K562 (cell line): ENCODE measurements around the gene RCC1. TPM values are rescaled to one million over a fixed set of nuclear protein-coding genes. Genes with fewer than 3 reads are reported as not detected.
A peak's percentile ranks its signal among the peaks of the same experiment; 100 is the strongest.

Source experiments
- CEBPB ChIP-seq: fragments of 450-650 bp; IDR thresholded peaks from 2 replicates; pipeline ENCODE4 v1.6.1; 2016; ENCODE audit warnings: missing genetic modification characterization, missing compliant biosample characterization
- CREBBP ChIP-seq: IDR thresholded peaks from one replicate; pipeline ENCODE4 v1.6.1; 2012; ENCODE audit warnings: low read depth, mild to moderate bottlenecking, control low read depth, inconsistent platforms, low read length
- DIDO1 ChIP-seq: fragments of 450-650 bp; IDR thresholded peaks from 2 replicates; pipeline ENCODE4 v1.6.1; 2016; ENCODE audit warnings: low read depth, missing biosample characterization, missing genetic modification characterization
- E2F8 ChIP-seq: fragments of 450-650 bp; IDR thresholded peaks from 2 replicates; pipeline ENCODE4 v1.7.1; 2018; ENCODE audit warnings: mild to moderate bottlenecking, low read depth; ENCODE audit not compliant: partially characterized antibody
- EGR1 ChIP-seq: fragments of 450-650 bp; conservative IDR thresholded peaks from 2 replicates; pipeline ENCODE4 v1.6.1; 2017; ENCODE audit warnings: mild to moderate bottlenecking
- GABPA ChIP-seq: fragments of 200-800 bp; sonication (Bioruptor generic); conservative IDR thresholded peaks from 2 replicates; pipeline ENCODE4 v1.6.1; 2016; ENCODE audit warnings: low read depth, missing genetic modification characterization, missing compliant biosample characterization
- GTF3C2 ChIP-seq: IDR thresholded peaks from 3 replicates; pipeline ENCODE4 v1.6.1; 2011; ENCODE audit warnings: borderline replicate concordance, mild to moderate bottlenecking, moderate library complexity; ENCODE audit not compliant: insufficient read length; ENCODE audit errors: extremely low read depth
- HDAC8 ChIP-seq: fragments of 450-650 bp; IDR thresholded peaks from 2 replicates; pipeline ENCODE4 v1.6.1; 2016; ENCODE audit warnings: mild to moderate bottlenecking, missing genetic modification characterization, moderate library complexity, missing compliant biosample characterization
- HES1 ChIP-seq: fragments of 450-650 bp; IDR thresholded peaks from 2 replicates; pipeline ENCODE4 v1.6.1; 2016; ENCODE audit warnings: low read depth, mild to moderate bottlenecking, moderate library complexity
- HMG20B ChIP-seq: fragments of 250-450 bp; sonication (Bioruptor Pico); IDR thresholded peaks from 2 replicates; pipeline ENCODE4 v1.5.0; 2021; ENCODE audit warnings: mild to moderate bottlenecking
- HNRNPLL ChIP-seq: fragments of 200-400 bp; formaldehyde crosslinking; IDR thresholded peaks from 2 replicates; pipeline ENCODE4 v1.6.1; 2017; ENCODE audit warnings: low read length, low read depth, mild to moderate bottlenecking; ENCODE audit not compliant: poor library complexity, severe bottlenecking
- KLF10 ChIP-seq: fragments of 250-450 bp; sonication (Bioruptor Pico); IDR thresholded peaks from 2 replicates; pipeline ENCODE4 v1.6.1; 2021; ENCODE audit warnings: matching md5 sums
- SNAPC5 ChIP-seq: fragments of 250-450 bp; sonication (Bioruptor Pico); IDR thresholded peaks from 2 replicates; pipeline ENCODE4 v1.8.0; 2021; ENCODE audit warnings: moderate library complexity, mild to moderate bottlenecking, inconsistent platforms
- SRF ChIP-seq, 2 experiments: fragments of 250-450, 450-650 bp in 1 of 2; sonication (Bioruptor Pico) in 1 of 2; sonication (generic) in 1 of 2; formaldehyde crosslinking; IDR thresholded peaks; 2 replicates each; pipeline versions ENCODE4 v1.5.0 to v1.5.1; 2020 to 2022; ENCODE audit warnings: mild to moderate bottlenecking in 1 of 2, missing genetic modification reagents in 1 of 2
- TARDBP ChIP-seq: fragments of 450-650 bp; IDR thresholded peaks from 2 replicates; pipeline ENCODE4 v1.6.1; 2016
- TEAD4 ChIP-seq, 2 experiments: sonication (generic) in 1 of 2; formaldehyde crosslinking in 1 of 2; IDR thresholded peaks; 2 replicates each; pipeline versions ENCODE4 v1.6.1 to v1.8.0; 2012 to 2022; ENCODE audit warnings: borderline replicate concordance in 1 of 2, inconsistent platforms in 1 of 2, low read length in 1 of 2, mild to moderate bottlenecking in 1 of 2, missing genetic modification reagents in 1 of 2
- YY1 ChIP-seq, 3 experiments: IDR thresholded peaks; 2 replicates each; pipeline ENCODE4 v1.6.1; 2011; ENCODE audit warnings: low read length in 2 of 3, mild to moderate bottlenecking in 2 of 3, moderate library complexity in 2 of 3, borderline replicate concordance in 1 of 3, control low read depth in 1 of 3, low read depth in 1 of 3; ENCODE audit not compliant: insufficient read depth in 3 of 3, insufficient replicate concordance in 2 of 3, control insufficient read depth in 1 of 3, insufficient read length in 1 of 3; ENCODE audit errors: extremely low read depth in 1 of 3
- ZC3H11A ChIP-seq: IDR thresholded peaks from 2 replicates; pipeline ENCODE4 v1.6.1; 2012; ENCODE audit warnings: low read depth, low read length, improper control_type of control experiment
- ZNF384 ChIP-seq: IDR thresholded peaks from 2 replicates; pipeline ENCODE4 v1.6.1; 2012; ENCODE audit warnings: low read depth, low read length, improper control_type of control experiment
- polyA plus RNA-seq, 8 experiments: library from polyadenylated mRNA; depleted of rRNA in 4 of 8; stranded (reverse) in 5 of 8; unstranded in 3 of 8; fragments of >200 nt; fragmentation: Nextera tagmentation in 2 of 8; fragmentation: Illumina TruSeq in 1 of 8; extraction: Ambion mirVana in 2 of 8; extraction: Trizol in 1 of 8; gene quantifications; 2 replicates each; pipeline versions ENCODE4 v1.2.1 to v1.2.3, GENCODE V29; 2011 to 2014; ENCODE audit warnings: inconsistent platforms in 1 of 8, missing spikeins in 1 of 8
- total RNA-seq, 7 experiments: library from RNA; depleted of rRNA in 6 of 7; stranded (reverse); fragments of >200 nt in 6 of 7; fragmentation: Illumina TruSeq in 2 of 7; extraction: Trizol in 2 of 7; gene quantifications; 2 replicates each; pipeline versions ENCODE4 v1.2.1 to v1.2.3, GENCODE V29; 2011 to 2021; ENCODE audit warnings: low replicate concordance in 1 of 7

Gene RCC1
- total and polyA plus RNA-seq, 9 of the 15 experiments (the other 6 are each of a cell fraction or from before 2014, with no cell fraction given): 16.4 to 202 (median 107) TPM

- no peak for TF ChIP-seq HES1
- no peak for TF ChIP-seq HDAC8
- TF ChIP-seq HNRNPLL: peak; percentile 90
- TF ChIP-seq E2F8: peak; percentile 9
- TF ChIP-seq SRF (CRISPR knock-in tag; IDR thresholded peaks at IDR 0.05): peak in 1 of 2 experiments; percentile 84; a peak in 2 of 4 replicates
- TF ChIP-seq ZC3H11A: peak; percentile 66; the same call in 1 of the 2 replicates
- TF ChIP-seq YY1 (IDR thresholded peaks at IDR 0.05; ENCODE audit: borderline replicate concordance in 1 of 3, control insufficient read depth in 1 of 3, extremely low read depth in 1 of 3, insufficient read depth in 3 of 3, insufficient read length in 1 of 3, insufficient replicate concordance in 2 of 3, low read depth in 1 of 3, low read length in 2 of 3): peak; percentile 56 to 95 (median 91)
- TF ChIP-seq TEAD4 (IDR thresholded peaks at IDR 0.05; ENCODE audit: low read length): peak; percentile 61
- TF ChIP-seq TEAD4 (CRISPR knock-in tag; IDR thresholded peaks at IDR 0.05; ENCODE audit: borderline replicate concordance): no peak
- TF ChIP-seq ZNF384: peak; percentile 46; the same call in 1 of the 2 replicates
- no peak for TF ChIP-seq KLF10
- peak; percentile 55 for TF ChIP-seq GABPA
- peak; percentile 54; the same call in 1 of the 2 replicates for TF ChIP-seq TARDBP
- no peak for TF ChIP-seq CREBBP
- no peak for TF ChIP-seq SNAPC5 (CRISPR knock-in tag)
- no peak for TF ChIP-seq DIDO1 (tag)
- no peak for TF ChIP-seq CEBPB
- TF ChIP-seq GTF3C2: no peak
- TF ChIP-seq HMG20B (CRISPR knock-in tag): no peak
- TF ChIP-seq EGR1: peak; percentile 41; the same call in 1 of the 2 replicates
Measured at GRCh38 chr1:28552758-28553663, 47.2 kb downstream of the RCC1 start, which contains the start of gene TRNAU1AP (continued).
